Memory B cell (primary cell): Measurements from ENCODE around the gene SMPD1.
A peak's percentile ranks its signal among the peaks of the same experiment; 100 is the strongest.
"Not testable (repeated sequence)": the region's sequence is repeated elsewhere in the genome, so short reads cannot be mapped to it uniquely, and the experiment has no call there.

Experiments
- ATAC-seq: fragments of 150-1000 bp; cut with Tn5 transposase; 2 replicates; pipeline ENCODE4 v1.10.0; 2021; ENCODE audit warnings: low read depth, mild to moderate bottlenecking, moderate library complexity
- DNase-seq, 2 donors: peaks; one replicate each; pipeline ENCODE4 v3.0.0; 2022; ENCODE audit warnings: low spot score in 2 of 2
- H3K27ac Mint-ChIP-seq: one replicate; pipeline ENCODE4 v1.8.0; 2022; ENCODE audit warnings: mild to moderate bottlenecking, moderate library complexity, mixed read lengths
- H3K27me3 Mint-ChIP-seq: one replicate; pipeline ENCODE4 v1.8.0; 2022; ENCODE audit warnings: mixed read lengths
- H3K36me3 Mint-ChIP-seq: one replicate; pipeline ENCODE4 v1.8.0; 2022; ENCODE audit warnings: mild to moderate bottlenecking, mixed read lengths
- H3K4me1 Mint-ChIP-seq: one replicate; pipeline ENCODE4 v1.8.0; 2022; ENCODE audit warnings: mixed read lengths
- H3K4me3 Mint-ChIP-seq: one replicate; pipeline ENCODE4 v1.8.0; 2022; ENCODE audit warnings: mild to moderate bottlenecking, moderate library complexity, mixed read lengths
- H3K9me3 Mint-ChIP-seq: one replicate; pipeline ENCODE4 v1.8.0; 2022; ENCODE audit warnings: mixed read lengths

Gene SMPD1

DNA sequence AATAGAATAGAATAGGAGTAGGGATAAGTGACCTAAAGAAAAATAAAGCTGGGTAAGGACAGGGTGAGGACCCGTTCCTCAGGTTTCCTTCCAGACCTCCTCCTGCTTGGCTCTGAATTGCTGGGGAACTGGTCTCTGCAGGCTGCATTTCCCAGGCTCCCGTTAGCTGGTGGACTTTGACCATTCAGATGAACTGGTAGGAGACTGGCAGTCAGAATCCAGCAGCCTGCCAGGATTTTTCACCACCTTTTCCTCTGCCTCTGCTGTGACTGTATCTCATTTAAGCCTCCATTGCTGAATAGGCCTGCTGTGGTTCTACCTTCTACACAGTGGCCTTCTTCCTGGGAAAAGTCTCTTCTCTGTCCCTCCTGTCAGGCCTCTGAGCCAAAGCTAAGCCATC is 24.6 kb upstream of the SMPD1 start:
- DNase-seq (no peak), ATAC-seq (no peak)
- H3K4me3 Mint-ChIP-seq: no peak overlapping the region
- no peak overlapping the region for H3K27ac Mint-ChIP-seq
- H3K9me3 Mint-ChIP-seq: no peaks in the 10 kb centered on the region
- H3K4me1 Mint-ChIP-seq: no peaks in the 10 kb centered on the region
- no peaks in the 10 kb centered on the region for H3K36me3 Mint-ChIP-seq
- no peaks in the 10 kb centered on the region for H3K27me3 Mint-ChIP-seq

DNA sequence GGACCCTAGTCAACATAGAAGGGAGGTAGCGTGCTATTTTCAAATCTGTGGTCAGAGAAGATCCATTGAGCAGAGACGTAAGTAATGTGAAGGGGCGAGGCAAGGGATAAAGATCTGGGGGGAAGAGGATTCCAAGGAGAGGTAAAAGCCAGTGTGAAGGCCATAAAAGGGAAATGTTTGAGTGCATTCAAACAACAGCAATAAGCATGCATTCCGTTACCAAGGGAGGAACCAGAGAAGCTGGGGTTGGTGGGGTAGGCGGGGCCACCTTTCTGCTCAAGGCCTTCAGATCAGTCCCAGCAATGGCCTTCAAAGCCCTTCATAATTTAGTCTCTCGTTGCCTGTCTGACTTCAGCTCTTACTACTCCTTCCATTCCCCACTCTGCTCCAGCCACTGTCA is 18.4 kb upstream of the SMPD1 start:
- H3K27me3 Mint-ChIP-seq: no peaks in the 10 kb centered on the region
- no peak for ATAC-seq
- H3K36me3 Mint-ChIP-seq: no peaks in the 10 kb centered on the region
- H3K4me1 Mint-ChIP-seq: no peaks in the 10 kb centered on the region
- no peak overlapping the region for H3K4me3 Mint-ChIP-seq
- no peak overlapping the region for H3K27ac Mint-ChIP-seq
- H3K9me3 Mint-ChIP-seq: no peaks in the 10 kb centered on the region
- no peak for DNase-seq

DNA sequence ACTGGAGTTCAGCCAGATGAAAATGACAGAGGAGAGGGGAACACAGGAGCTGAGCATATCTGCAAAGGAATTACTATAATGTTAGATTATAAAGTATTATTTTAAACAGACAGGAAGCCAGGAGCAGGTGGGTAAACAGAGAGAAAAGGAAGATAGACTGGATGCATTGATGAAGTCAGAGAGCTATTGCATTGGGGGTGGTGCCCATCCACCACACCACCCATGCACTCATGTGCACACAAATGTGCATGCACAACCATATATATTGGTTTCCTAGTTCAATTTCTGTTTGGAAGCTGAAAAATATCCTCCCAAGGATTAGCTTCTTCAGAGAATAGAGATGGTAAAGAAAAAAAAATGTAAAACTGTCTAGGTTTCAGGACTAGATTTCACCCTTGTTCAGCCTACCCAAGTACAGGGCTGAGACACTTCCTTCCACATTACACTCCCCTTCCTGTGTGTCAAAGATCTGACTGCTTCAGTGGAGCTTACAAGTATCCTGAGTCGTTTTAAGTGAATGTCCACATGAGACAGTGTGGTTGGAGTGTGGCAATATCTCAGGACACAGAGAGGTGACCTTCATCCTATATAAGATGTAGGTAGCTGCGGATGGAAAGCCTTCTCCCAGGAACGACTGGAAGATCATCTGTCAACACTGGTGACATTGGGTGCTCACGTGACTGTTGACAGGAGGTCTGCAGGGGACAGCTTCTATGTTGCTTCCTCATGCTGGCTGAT is 12.2 kb upstream of the SMPD1 start:
- Mint-ChIP-seq H3K27me3 (no peaks in the 10 kb centered on the region), H3K27ac (no peak overlapping the region), H3K4me1 (peaks cover 5% of the 10 kb centered on the region), H3K4me3 (peak overlapping the region; percentile 32), H3K36me3 (no peaks in the 10 kb centered on the region), H3K9me3 (no peaks in the 10 kb centered on the region)
- DNase-seq: no peak
- peak; percentile 62 for ATAC-seq

DNA sequence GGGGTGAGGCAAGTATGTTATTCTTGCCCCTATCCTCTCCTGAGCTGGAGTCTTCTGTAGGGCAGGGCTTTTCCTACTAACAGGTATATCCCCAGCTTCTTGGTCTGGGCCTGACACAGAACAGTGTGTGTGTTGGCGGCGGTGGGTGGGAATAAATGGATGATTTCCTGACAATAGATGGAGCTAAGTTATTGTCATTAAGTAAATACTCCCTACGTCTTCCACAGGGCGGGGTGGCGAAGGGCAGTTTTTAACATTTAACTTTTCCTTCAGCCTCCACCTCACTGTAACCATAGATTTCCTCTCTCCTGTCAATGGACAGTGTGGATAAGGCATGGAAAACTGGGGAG is 11.7 kb upstream of the SMPD1 start:
- no peaks in the 10 kb centered on the region for H3K27me3 Mint-ChIP-seq
- H3K4me1 Mint-ChIP-seq: peaks cover 5% of the 10 kb centered on the region
- ATAC-seq: no peak
- H3K27ac Mint-ChIP-seq: no peak overlapping the region
- H3K4me3 Mint-ChIP-seq: no peak overlapping the region
- no peaks in the 10 kb centered on the region for H3K9me3 Mint-ChIP-seq
- no peaks in the 10 kb centered on the region for H3K36me3 Mint-ChIP-seq
- DNase-seq: no peak

DNA sequence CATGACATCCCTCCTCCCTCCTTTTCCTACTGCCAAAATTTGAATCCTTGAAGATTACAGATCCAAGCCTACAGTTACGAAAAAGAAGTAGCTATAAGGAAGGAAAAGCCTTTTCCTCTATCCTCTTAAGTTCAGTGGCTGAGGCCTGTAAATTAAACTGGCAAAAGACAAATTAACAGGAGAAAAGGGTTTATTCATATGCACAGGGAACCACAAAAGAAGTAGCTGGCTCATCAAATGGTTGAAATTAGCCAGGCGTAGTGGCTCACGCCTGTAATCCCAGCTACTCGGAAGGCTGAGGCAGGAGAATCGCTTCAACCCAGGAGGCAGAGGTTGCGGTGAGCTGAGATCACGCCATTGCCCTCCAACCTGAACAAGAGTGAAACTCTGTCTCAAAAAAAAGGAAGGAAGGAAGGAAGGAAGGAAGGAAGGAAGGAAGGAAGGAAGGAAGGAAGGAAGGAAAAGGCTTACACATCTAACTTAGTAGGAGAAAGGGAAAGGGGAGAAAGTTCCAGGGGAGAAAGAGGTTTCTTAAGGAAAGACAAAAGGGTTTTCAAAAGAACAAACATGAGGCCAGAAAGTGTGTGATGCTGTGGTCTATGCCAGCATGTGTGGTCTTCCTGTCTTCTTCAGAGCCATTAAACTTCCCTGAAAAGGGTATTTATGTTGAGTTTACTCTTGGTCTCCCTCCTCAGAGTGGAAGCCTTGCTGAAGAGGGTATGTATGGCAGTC is 5.1 kb upstream of the SMPD1 start:
- Mint-ChIP-seq H3K27ac (peak overlapping the region; percentile 12), H3K4me3 (no peak overlapping the region)
- ATAC-seq: no peak

DNA sequence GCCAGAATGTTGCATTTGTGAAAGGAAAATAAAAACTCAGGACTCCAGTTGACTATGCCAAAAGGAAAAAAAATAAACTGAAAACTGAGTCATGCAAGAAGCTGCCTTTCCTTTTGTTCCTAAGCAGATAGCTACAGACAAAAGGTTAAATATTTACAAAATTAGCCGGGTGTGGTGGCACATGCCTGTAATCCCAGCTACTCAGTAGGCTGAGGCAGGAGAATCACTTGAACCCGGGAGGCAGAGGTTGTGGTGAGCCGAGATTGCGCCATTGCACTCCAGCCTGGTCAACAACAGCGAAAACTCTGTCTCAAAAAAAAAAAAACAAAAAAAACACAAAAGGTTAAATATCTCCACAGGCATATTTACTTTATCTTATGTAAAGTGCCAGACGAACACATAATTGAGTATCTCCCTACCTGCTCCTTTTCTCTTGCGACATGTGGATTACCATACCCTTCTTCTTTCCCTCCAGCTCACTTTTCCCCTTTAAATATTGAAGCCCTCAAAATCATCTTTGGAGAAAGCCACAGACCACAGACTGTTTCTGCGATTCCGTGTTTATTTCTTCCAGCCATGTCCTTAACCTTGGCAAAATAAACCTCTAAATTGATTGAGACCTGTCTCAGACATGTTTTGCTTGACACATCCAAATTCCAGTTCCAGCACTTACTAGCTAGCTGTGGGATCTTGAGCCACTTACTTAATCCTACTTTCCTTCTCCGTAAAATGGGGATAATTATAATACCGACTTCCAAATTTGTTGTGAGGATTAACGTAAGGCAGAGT is 2.3 kb upstream of the SMPD1 start:
- ATAC-seq (no peak), DNase-seq (no peak)
- H3K4me3 Mint-ChIP-seq: no peak overlapping the region
- H3K27ac Mint-ChIP-seq: peak overlapping the region; percentile 64
- H3K4me1 Mint-ChIP-seq: peaks cover 22% of the 10 kb centered on the region
- H3K27me3 Mint-ChIP-seq: no peaks in the 10 kb centered on the region
- H3K9me3 Mint-ChIP-seq: no peaks in the 10 kb centered on the region
- peaks cover 2% of the 10 kb centered on the region for H3K36me3 Mint-ChIP-seq

More for the DNA sequence above, 5.1 kb upstream of the SMPD1 start:
- no peaks in the 10 kb centered on the region for H3K27me3 Mint-ChIP-seq
- H3K36me3 Mint-ChIP-seq: no peaks in the 10 kb centered on the region
- no peak for DNase-seq
- H3K9me3 Mint-ChIP-seq: no peaks in the 10 kb centered on the region
- H3K4me1 Mint-ChIP-seq: peaks cover 10% of the 10 kb centered on the region

DNA sequence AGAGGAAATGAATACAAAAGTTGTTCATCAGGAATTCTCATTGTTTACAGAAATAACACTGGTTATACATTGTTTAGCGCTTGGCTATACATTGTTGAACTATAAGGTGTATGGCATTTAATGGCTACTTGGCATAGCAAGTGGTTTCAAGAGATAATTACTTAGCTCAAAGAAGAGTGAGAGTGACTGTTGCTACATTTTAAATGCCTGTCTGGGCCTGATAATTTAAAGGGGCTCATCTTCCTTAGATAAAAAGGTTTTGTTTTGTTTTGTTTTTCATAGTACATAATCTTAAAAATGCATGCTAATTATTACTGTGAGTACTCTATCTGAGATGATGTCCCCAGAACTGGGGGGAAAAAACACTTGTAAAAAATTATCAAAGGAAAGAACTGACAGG is 1.5 kb upstream of the SMPD1 start:
- Mint-ChIP-seq H3K4me1 (peaks cover 24% of the 10 kb centered on the region), H3K36me3 (peaks cover 4% of the 10 kb centered on the region), H3K27me3 (no peaks in the 10 kb centered on the region), H3K4me3 (no peak overlapping the region), H3K27ac (peak overlapping the region; percentile 99), H3K9me3 (no peaks in the 10 kb centered on the region)
- DNase-seq (no peak), ATAC-seq (no peak)

DNA sequence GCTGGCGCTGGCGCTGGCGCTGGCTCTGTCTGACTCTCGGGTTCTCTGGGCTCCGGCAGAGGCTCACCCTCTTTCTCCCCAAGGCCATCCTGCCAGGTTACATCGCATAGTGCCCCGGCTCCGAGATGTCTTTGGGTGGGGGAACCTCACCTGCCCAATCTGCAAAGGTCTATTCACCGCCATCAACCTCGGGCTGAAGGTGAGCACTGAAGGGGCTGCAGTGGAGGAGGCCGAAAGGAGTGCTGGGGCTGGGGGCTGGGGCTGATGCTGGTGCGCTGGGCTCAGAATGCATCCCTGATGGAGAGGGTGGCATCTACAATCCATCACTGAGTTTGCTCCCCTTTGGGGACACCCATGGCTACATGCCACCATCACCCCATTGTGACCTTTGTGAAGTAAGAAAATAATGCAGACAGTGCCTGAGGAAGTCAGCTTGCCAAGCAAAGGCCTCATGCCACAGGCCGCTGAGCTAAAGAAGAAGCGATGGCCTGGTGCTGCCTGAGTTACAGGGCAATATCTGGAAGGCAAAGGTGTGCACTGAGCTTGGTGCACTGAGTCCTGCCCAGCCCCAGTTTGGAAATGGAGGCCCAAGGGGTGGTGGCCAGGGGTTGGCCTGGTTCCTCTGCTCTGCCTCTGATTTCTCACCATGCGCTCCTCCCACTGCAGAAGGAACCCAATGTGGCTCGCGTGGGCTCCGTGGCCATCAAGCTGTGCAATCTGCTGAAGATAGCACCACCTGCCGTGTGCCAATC is 620 bp downstream of the SMPD1 start:
- peak overlapping the region; percentile 97 for H3K4me3 Mint-ChIP-seq
- no peak for DNase-seq
- peak overlapping the region; percentile 99 for H3K27ac Mint-ChIP-seq
- H3K9me3 Mint-ChIP-seq: no peaks in the 10 kb centered on the region
- H3K36me3 Mint-ChIP-seq: peaks cover 4% of the 10 kb centered on the region
- ATAC-seq: peak; percentile 0
- peaks cover 21% of the 10 kb centered on the region for H3K4me1 Mint-ChIP-seq
- H3K27me3 Mint-ChIP-seq: no peaks in the 10 kb centered on the region

DNA sequence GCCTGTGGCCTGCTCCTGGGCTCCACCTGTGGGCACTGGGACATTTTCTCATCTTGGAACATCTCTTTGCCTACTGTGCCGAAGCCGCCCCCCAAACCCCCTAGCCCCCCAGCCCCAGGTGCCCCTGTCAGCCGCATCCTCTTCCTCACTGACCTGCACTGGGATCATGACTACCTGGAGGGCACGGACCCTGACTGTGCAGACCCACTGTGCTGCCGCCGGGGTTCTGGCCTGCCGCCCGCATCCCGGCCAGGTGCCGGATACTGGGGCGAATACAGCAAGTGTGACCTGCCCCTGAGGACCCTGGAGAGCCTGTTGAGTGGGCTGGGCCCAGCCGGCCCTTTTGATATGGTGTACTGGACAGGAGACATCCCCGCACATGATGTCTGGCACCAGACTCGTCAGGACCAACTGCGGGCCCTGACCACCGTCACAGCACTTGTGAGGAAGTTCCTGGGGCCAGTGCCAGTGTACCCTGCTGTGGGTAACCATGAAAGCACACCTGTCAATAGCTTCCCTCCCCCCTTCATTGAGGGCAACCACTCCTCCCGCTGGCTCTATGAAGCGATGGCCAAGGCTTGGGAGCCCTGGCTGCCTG is 1.4 kb downstream of the SMPD1 start:
- ATAC-seq: no peak
- Mint-ChIP-seq H3K9me3 (no peaks in the 10 kb centered on the region), H3K4me3 (peak overlapping the region; percentile 97), H3K27ac (no peak overlapping the region), H3K4me1 (peaks cover 21% of the 10 kb centered on the region), H3K27me3 (no peaks in the 10 kb centered on the region), H3K36me3 (peaks cover 4% of the 10 kb centered on the region)
- no peak for DNase-seq

DNA sequence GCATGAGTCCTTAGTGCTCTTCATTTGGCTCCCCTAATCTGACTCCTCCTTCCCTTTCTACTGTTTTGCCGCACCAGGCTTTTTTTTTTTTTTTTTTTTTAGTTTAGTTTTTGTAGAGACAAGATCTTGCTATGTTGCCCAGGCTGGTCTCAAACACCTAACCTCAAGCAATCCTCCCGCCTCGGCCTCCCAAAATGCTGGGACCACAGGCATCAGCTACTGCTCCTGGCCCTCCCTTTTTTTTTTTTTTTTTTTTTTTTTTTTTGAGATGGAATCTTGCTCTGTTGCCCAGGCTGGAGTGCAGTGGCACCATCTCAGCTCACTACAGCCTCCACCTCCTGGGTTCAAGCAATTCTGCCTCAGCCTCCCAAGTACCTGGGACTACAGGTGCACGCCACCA is 2.0 kb downstream of the SMPD1 start:
- H3K27ac Mint-ChIP-seq, H3K27me3 Mint-ChIP-seq, ATAC-seq, H3K4me3 Mint-ChIP-seq, H3K9me3 Mint-ChIP-seq, H3K36me3 Mint-ChIP-seq, DNase-seq: not testable (repeated sequence)
- peaks cover 21% of the 10 kb centered on the region for H3K4me1 Mint-ChIP-seq

DNA sequence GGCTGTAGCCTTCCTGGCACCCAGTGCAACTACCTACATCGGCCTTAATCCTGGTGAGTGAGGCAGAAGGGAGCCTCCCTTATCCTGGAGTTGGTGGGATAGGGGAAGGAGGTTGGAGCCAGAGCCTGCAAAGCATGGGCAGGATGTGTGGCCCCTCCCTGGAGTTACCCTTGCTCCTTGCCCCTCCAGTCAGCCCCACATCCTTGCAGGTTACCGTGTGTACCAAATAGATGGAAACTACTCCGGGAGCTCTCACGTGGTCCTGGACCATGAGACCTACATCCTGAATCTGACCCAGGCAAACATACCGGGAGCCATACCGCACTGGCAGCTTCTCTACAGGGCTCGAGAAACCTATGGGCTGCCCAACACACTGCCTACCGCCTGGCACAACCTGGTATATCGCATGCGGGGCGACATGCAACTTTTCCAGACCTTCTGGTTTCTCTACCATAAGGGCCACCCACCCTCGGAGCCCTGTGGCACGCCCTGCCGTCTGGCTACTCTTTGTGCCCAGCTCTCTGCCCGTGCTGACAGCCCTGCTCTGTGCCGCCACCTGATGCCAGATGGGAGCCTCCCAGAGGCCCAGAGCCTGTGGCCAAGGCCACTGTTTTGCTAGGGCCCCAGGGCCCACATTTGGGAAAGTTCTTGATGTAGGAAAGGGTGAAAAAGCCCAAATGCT is 3.9 kb downstream of the SMPD1 start:
- no peaks in the 10 kb centered on the region for H3K9me3 Mint-ChIP-seq
- H3K4me3 Mint-ChIP-seq: no peak overlapping the region
- peaks cover 21% of the 10 kb centered on the region for H3K4me1 Mint-ChIP-seq
- no peak for DNase-seq
- H3K27me3 Mint-ChIP-seq: no peaks in the 10 kb centered on the region
- peaks cover 5% of the 10 kb centered on the region for H3K36me3 Mint-ChIP-seq
- ATAC-seq: no peak
- H3K27ac Mint-ChIP-seq: no peak overlapping the region

DNA sequence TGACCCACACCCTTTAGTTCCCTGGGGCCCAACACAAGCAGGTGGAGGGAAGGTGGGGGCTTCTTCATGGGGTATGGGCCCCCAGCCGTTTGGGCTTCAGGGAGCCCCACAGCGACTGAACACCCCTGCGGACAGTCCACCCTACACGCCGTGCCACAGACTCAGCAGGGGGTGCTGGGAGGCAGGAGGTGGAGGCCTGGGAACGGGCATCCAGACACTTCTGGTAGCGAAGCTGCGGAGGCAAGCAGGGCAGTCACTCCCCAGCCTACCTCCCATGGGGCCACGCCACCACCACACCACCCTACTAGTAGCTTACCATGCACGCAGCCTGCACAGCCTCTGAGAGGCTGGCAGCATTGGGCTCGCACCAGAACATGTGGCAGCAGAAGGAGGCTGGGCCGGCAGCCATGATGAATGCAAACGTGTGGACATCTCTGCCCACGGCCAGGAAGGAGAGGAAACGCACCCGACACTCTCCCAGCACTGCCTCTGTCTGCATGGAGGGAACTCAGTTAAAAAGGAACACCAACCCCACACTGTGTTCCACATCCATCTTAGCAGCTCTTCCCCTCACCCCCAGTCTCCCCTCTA is 5.3 kb downstream of the SMPD1 start:
- H3K9me3 Mint-ChIP-seq: no peaks in the 10 kb centered on the region
- peaks cover 15% of the 10 kb centered on the region for H3K4me1 Mint-ChIP-seq
- no peak for ATAC-seq
- DNase-seq: no peak
- H3K36me3 Mint-ChIP-seq: peaks cover 5% of the 10 kb centered on the region
- H3K27ac Mint-ChIP-seq: no peak overlapping the region
- H3K4me3 Mint-ChIP-seq: no peak overlapping the region
- H3K27me3 Mint-ChIP-seq: no peaks in the 10 kb centered on the region

DNA sequence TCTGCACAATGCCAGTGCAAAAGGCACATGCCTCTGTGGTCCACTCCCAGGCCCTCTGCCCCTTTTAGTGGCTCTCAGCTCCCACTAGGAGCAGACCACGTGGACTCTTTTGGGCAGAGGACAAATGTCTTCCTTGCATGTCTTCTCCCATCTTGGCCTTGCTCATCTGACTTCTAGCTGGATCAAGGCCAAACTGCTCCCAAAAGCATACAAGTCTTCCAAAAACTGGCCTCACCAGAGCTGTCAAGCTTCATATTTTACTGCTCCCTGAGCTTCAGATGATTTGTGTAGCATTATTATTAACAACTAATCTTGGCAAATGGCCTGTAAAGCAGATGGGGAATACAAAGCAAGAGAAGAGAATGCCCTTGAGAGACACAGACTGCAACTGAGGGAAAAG is 6.9 kb downstream of the SMPD1 start:
- Mint-ChIP-seq H3K4me1 (peaks cover 11% of the 10 kb centered on the region), H3K27me3 (no peaks in the 10 kb centered on the region), H3K9me3 (no peaks in the 10 kb centered on the region), H3K4me3 (no peak overlapping the region), H3K36me3 (peaks cover 7% of the 10 kb centered on the region), H3K27ac (no peak overlapping the region)
- no peak for DNase-seq
- ATAC-seq: no peak
